Astrocyte of the cerebellum (primary cell): ENCODE measurements around the gene AP1S2.

Experiments
- DNase-seq: peaks from one replicate; pipeline ENCODE4 v3.0.0-alpha.2; 2011; ENCODE audit warnings: low read depth
- H3K4me3 ChIP-seq: 2 replicates; pipeline ENCODE4 v1.5.1; 2011; ENCODE audit warnings: mild to moderate bottlenecking, low read depth, low read length, moderate library complexity
- CTCF ChIP-seq: IDR thresholded peaks from 2 replicates; pipeline ENCODE4 v1.5.1; 2012; ENCODE audit warnings: low read length, low read depth, moderate library complexity, mild to moderate bottlenecking; ENCODE audit errors: missing control alignments
- in situ Hi-C: cut with HindIII; loops from 2 replicates; pipeline ENCODE4 v1.10.0; 2017; ENCODE audit warnings: low sequenced_read_pairs

Gene AP1S2

DNA sequence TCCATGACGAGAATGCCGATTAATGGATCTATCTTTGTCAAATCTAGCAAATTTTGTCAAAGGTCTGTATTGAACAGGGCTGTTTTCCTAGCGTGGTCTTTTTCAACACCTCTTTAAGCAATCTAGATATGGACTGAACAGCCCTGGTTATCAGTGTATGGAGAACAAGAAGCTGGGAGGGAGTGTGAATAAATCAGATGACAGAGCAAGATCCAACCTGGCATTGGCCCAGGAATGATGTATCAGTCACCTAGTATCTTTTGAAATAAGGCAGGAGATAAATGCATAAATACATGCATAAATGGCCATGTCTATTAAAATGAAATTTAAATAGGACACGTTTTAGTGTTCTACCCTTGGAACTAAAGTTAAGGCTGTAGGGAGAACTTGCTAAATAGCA lies 15.7 kb upstream of the AP1S2 start:
- H3K4me3 ChIP-seq: no peak overlapping the region
- TF ChIP-seq CTCF: no peak
- in situ Hi-C loops: no loop called here
- DNase-seq: no peak

- no peak overlapping the region for H3K4me3 ChIP-seq
- no peak for DNase-seq
- in situ Hi-C loops: no loop called here
- TF ChIP-seq CTCF: no peak
Observed at GRCh38 chrX:15869695-15870094, 15.1 kb upstream of the AP1S2 start.

DNA sequence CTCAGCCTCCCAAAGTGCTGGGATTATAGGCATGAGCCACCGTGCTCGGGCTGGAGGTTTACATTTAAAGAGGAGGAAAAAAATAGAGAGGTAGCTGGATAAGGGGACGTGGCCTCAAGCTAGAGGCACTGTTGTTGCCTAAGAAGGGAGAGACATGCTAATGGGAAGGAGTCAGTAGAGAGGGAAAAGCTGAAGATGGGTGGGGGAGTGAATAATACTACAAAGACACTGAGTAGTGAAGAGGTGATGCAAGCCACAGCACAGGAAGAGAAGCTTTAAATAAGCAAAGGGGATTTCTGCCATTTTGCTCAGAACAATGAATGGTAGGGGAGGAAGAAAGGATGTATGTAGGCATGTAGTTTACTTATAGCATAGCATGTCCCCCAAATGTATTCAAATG lies 11.5 kb upstream of the AP1S2 start:
- no peak overlapping the region for H3K4me3 ChIP-seq
- in situ Hi-C loops: no loop called here
- no peak for DNase-seq
- no peak for TF ChIP-seq CTCF

DNA sequence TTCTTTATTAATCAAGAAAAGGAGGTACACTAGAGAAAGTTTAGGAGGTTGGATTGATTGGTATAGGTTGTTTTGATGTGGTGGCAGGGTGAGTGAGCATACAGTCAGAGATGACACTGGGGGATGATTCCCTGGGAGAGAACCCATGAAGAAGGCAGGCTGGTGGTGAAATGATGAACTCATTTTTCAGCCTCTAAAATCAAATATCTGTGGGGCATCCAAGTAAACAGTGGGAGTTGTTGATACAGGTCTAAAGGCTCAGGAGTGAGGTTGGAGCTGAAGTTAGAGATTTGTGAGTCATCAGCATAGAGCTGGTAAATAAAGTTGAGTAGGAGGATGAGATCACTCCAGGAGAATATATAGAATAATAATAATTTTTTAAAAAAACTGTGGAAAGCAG lies 10.0 kb upstream of the AP1S2 start:
- DNase-seq: no peak
- H3K4me3 ChIP-seq: no peak overlapping the region
- in situ Hi-C loops: no loop called here
- no peak for TF ChIP-seq CTCF

DNA sequence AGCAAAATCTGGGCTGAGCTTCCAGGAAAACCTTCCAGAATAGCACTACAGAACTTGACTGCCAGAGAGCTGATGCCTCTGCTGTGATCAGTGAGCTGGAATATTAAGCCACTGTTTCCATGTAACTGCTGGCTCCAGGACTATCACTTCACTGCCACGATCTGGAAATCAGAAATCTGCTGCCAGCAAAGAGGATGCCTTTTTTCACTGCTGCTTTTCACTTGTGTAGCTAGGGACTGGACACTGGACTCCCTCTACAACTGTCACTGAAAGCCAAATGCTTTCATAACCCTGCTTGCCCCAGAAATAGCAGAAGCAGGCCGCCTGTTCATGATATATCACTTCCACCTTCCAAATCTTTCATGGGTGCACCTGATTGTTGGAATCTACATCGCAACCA lies 9.4 kb upstream of the AP1S2 start:
- no peak overlapping the region for H3K4me3 ChIP-seq
- no peak for DNase-seq
- in situ Hi-C loops: no loop called here
- no peak for TF ChIP-seq CTCF

GRCh38 chrX:15860921-15861320 lies 6.3 kb upstream of the AP1S2 start:
- in situ Hi-C loops: no loop called here
- DNase-seq: no peak
- no peak overlapping the region for H3K4me3 ChIP-seq
- no peak for TF ChIP-seq CTCF

- H3K4me3 ChIP-seq: no peak overlapping the region
- no peak for DNase-seq
- no peak for TF ChIP-seq CTCF
- in situ Hi-C loops: no loop called here
Observed at GRCh38 chrX:15858051-15858450, 3.4 kb upstream of the AP1S2 start.
